H9 (cell line): ENCODE measurements around the gene NINL. TPM values are rescaled to one million over a fixed set of nuclear protein-coding genes. Genes with fewer than 3 reads are reported as not detected.
"Not testable (repeated sequence)": the region's sequence is repeated elsewhere in the genome, so short reads cannot be mapped to it uniquely, and the experiment has no call there.

Experiments used
- DNase-seq: peaks from one replicate; pipeline ENCODE4 v3.0.0-alpha.2; 2017
- H2AFZ ChIP-seq: one replicate; pipeline ENCODE4 v1.6.1; 2013; ENCODE audit warnings: mild to moderate bottlenecking, low read length, control low read depth, moderate library complexity
- H2AK5ac ChIP-seq: 2 replicates; pipeline ENCODE4 v1.6.1; 2013; ENCODE audit warnings: low read length, control low read depth, mixed read lengths; ENCODE audit not compliant: insufficient read length
- H2BK120ac ChIP-seq: one replicate; pipeline ENCODE4 v1.6.1; 2013; ENCODE audit warnings: low read depth, mild to moderate bottlenecking, low read length, control low read depth, inconsistent platforms; ENCODE audit not compliant: poor library complexity, severe bottlenecking
- H2BK12ac ChIP-seq: 2 replicates; pipeline ENCODE4 v1.6.1; 2013; ENCODE audit warnings: low read length, control low read depth, mixed read lengths, low read depth; ENCODE audit not compliant: insufficient read length
- H2BK15ac ChIP-seq: 2 replicates; pipeline ENCODE4 v1.6.1; 2013; ENCODE audit warnings: low read depth, low read length, control low read depth
- H2BK20ac ChIP-seq: one replicate; pipeline ENCODE4 v1.6.1; 2013; ENCODE audit warnings: low read depth, mild to moderate bottlenecking, low read length, control low read depth, inconsistent platforms; ENCODE audit not compliant: poor library complexity, severe bottlenecking
- H2BK5ac ChIP-seq: 2 replicates; pipeline ENCODE4 v1.6.1; 2013; ENCODE audit warnings: low read length, control low read depth, mixed read lengths; ENCODE audit not compliant: insufficient read length
- H3K14ac ChIP-seq: 2 replicates; pipeline ENCODE4 v1.6.1; 2013; ENCODE audit warnings: low read length, control low read depth; ENCODE audit not compliant: insufficient read depth
- H3K18ac ChIP-seq: 2 replicates; pipeline ENCODE4 v1.6.1; 2013; ENCODE audit warnings: low read depth, mild to moderate bottlenecking, mixed read lengths, low read length, control low read depth; ENCODE audit not compliant: insufficient read length
- H3K23ac ChIP-seq: 2 replicates; pipeline ENCODE4 v1.6.1; 2013; ENCODE audit warnings: low read length, control low read depth, mixed read lengths, low read depth; ENCODE audit not compliant: insufficient read length
- H3K23me2 ChIP-seq: 2 replicates; pipeline ENCODE4 v1.6.1; 2013; ENCODE audit warnings: low read depth, mild to moderate bottlenecking, mixed read lengths, low read length, control low read depth; ENCODE audit not compliant: insufficient read length, poor library complexity, severe bottlenecking
- H3K27ac ChIP-seq: 2 replicates; pipeline ENCODE4 v1.5.1; 2013; ENCODE audit warnings: low read length, control low read depth, mixed read lengths, low read depth; ENCODE audit not compliant: insufficient read length
- H3K27me3 ChIP-seq: 2 replicates; pipeline ENCODE4 v1.6.1; 2013; ENCODE audit warnings: low read length, control low read depth, inconsistent platforms; ENCODE audit not compliant: insufficient read depth
- H3K4ac ChIP-seq: 2 replicates; pipeline ENCODE4 v1.6.1; 2013; ENCODE audit warnings: low read depth, mild to moderate bottlenecking, control low read depth, inconsistent platforms, low read length, moderate library complexity
- H3K4me1 ChIP-seq: 2 replicates; pipeline ENCODE4 v1.6.1; 2013; ENCODE audit warnings: low read length, control low read depth, inconsistent platforms; ENCODE audit not compliant: insufficient read depth
- H3K4me2 ChIP-seq: 2 replicates; pipeline ENCODE4 v1.6.1; 2013; ENCODE audit warnings: low read length, control low read depth, mixed read lengths; ENCODE audit not compliant: insufficient read length, insufficient read depth
- H3K56ac ChIP-seq: 2 replicates; pipeline ENCODE4 v1.6.1; 2013; ENCODE audit warnings: low read depth, mild to moderate bottlenecking, mixed read lengths, low read length, control low read depth; ENCODE audit not compliant: insufficient read length
- H3K79me1 ChIP-seq: 2 replicates; pipeline ENCODE4 v1.6.1; 2013; ENCODE audit warnings: low read depth, mild to moderate bottlenecking, moderate library complexity, low read length, control low read depth, inconsistent platforms; ENCODE audit not compliant: insufficient read depth, poor library complexity, severe bottlenecking
- H3K79me2 ChIP-seq: 2 replicates; pipeline ENCODE4 v1.6.1; 2013; ENCODE audit warnings: low read length, control low read depth, inconsistent platforms; ENCODE audit not compliant: insufficient read depth
- H3K9ac ChIP-seq: 2 replicates; pipeline ENCODE4 v1.6.1; 2013; ENCODE audit warnings: low read length, control low read depth, mixed read lengths; ENCODE audit not compliant: insufficient read length; ENCODE audit errors: extremely low read depth
- H3K9me3 ChIP-seq: one replicate; pipeline ENCODE4 v1.6.1; 2013; ENCODE audit warnings: low read depth, low read length, inconsistent platforms; ENCODE audit not compliant: control insufficient read depth
- H3T11ph ChIP-seq: one replicate; pipeline ENCODE4 v1.6.1; 2013; ENCODE audit warnings: mild to moderate bottlenecking, low read length, control low read depth, inconsistent platforms
- H4K20me1 ChIP-seq: one replicate; pipeline ENCODE4 v1.6.1; 2013; ENCODE audit not compliant: control insufficient read depth, insufficient read length, insufficient read depth
- H4K5ac ChIP-seq: 2 replicates; pipeline ENCODE4 v1.6.1; 2013; ENCODE audit warnings: low read depth, mild to moderate bottlenecking, mixed read lengths, low read length, control low read depth; ENCODE audit not compliant: insufficient read length
- H4K8ac ChIP-seq: replicated peaks from 2 replicates; pipeline ENCODE4 v1.6.1; 2013; ENCODE audit warnings: low read length, control low read depth, mixed read lengths, low read depth; ENCODE audit not compliant: insufficient read length
- H4K91ac ChIP-seq: 2 replicates; pipeline ENCODE4 v1.6.1; 2013; ENCODE audit warnings: low read depth, mild to moderate bottlenecking, moderate library complexity, mixed read lengths, low read length, control low read depth; ENCODE audit not compliant: insufficient read length
- H3K27ac Mint-ChIP-seq, 3 experiments: 2 replicates in 2 of 3; 3 replicates in 1 of 3; pipeline ENCODE4 v1.8.0; 2020 to 2021; ENCODE audit warnings: mixed read lengths in 3 of 3, mild to moderate bottlenecking in 1 of 3, moderate library complexity in 1 of 3
- H3K27me3 Mint-ChIP-seq: 2 replicates; pipeline ENCODE4 v1.8.0; 2021; ENCODE audit warnings: low read depth, mild to moderate bottlenecking, moderate library complexity, mixed read lengths
- H3K36me3 Mint-ChIP-seq, 3 experiments: 2 replicates in 2 of 3; 3 replicates in 1 of 3; pipeline ENCODE4 v1.8.0; 2020 to 2021; ENCODE audit warnings: low read depth in 3 of 3, mixed read lengths in 3 of 3; ENCODE audit not compliant: insufficient read depth in 1 of 3
- H3K4me1 Mint-ChIP-seq, 2 experiments: 2 replicates each; pipeline ENCODE4 v1.8.0; 2020; ENCODE audit warnings: mixed read lengths in 2 of 2
- H3K4me3 Mint-ChIP-seq, 2 experiments: 2 replicates in 1 of 2; 3 replicates in 1 of 2; pipeline ENCODE4 v1.8.0; 2020 to 2021; ENCODE audit warnings: mild to moderate bottlenecking in 2 of 2, mixed read lengths in 2 of 2, moderate library complexity in 1 of 2
- H3K9me3 Mint-ChIP-seq, 2 experiments: 2 replicates in 1 of 2; 3 replicates in 1 of 2; pipeline ENCODE4 v1.8.0; 2020; ENCODE audit warnings: mild to moderate bottlenecking in 2 of 2, mixed read lengths in 2 of 2, moderate library complexity in 1 of 2
- WGBS: extraction: QIAGEN DNeasy Blood & Tissue Kit; methylation state at CpG from one replicate; pipeline ENCODE4 v1.1.7; 2013; ENCODE audit warnings: missing lambda C conversion rate, low lambda C conversion rate, mixed read lengths; ENCODE audit not compliant: insufficient read length; ENCODE audit errors: extremely low coverage; 5-methylcytosine and 5-hydroxymethylcytosine counted together
- total RNA-seq: library from RNA; stranded (reverse); gene quantifications from 2 replicates; pipeline ENCODE4 v1.2.1, GENCODE V29; 2021

Gene NINL
- total RNA-seq, 1 experiment from 2014 or later, result 34.3 TPM

DNA sequence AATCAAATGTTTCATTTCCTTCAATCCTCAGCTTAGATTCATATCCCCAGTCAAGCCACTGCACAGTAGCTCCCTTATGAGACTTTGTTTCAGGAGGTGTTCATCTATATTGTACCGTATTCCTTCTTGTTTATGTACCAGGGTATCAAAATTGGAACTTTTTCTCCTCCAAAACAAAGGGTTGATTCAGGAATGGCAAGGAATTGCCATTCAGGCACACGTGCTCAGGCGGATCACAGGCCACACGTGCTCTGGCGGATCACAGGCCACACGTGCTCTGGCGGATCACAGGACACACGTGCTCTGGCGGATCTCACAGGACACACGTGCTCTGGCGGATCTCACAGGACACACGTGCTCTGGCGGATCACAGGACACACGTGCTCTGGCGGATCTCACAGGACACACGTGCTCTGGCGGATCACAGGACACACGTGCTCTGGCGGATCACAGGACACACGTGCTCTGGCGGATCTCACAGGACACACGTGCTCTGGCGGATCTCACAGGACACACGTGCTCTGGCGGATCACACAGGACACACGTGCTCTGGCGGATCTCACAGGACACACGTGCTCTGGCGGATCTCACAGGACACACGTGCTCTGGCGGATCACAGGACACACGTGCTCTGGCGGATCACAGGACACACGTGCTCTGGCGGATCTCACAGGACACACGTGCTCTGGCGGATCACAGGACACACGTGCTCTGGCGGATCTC lies 17.0 kb upstream of the NINL start:
- not testable (repeated sequence) for H3K14ac ChIP-seq, H3K18ac ChIP-seq, H3K79me2 ChIP-seq, H3K23me2 ChIP-seq, H2AK5ac ChIP-seq, DNase-seq, H3K56ac ChIP-seq, H3K9me3 ChIP-seq, H3K27me3 ChIP-seq, H3K4me1 Mint-ChIP-seq, H2BK12ac ChIP-seq, H3K4me1 ChIP-seq, H3K27me3 Mint-ChIP-seq, H3T11ph ChIP-seq, H4K20me1 ChIP-seq, H3K23ac ChIP-seq, H3K4ac ChIP-seq, H4K91ac ChIP-seq, H3K9me3 Mint-ChIP-seq, H3K36me3 Mint-ChIP-seq, H3K4me2 ChIP-seq, H2BK20ac ChIP-seq, H3K27ac ChIP-seq, H3K9ac ChIP-seq, H2BK120ac ChIP-seq, H2BK15ac ChIP-seq, H3K27ac Mint-ChIP-seq, H2AFZ ChIP-seq, H3K79me1 ChIP-seq, H3K4me3 Mint-ChIP-seq, H4K5ac ChIP-seq, H2BK5ac ChIP-seq, H4K8ac ChIP-seq
- no CpG with 5 or more reads among the region's 39 CpGs for whole genome bisulfite sequencing
